GM21526 (cell line): ENCODE results near the gene TKTL1.

Source experiments
- ATAC-seq: cut with Tn5 transposase; IDR thresholded peaks from one replicate; pipeline ENCODE4 v1.9.1; 2021; ENCODE audit warnings: moderate library complexity; ENCODE audit not compliant: unreplicated experiment, low FRiP score

Gene TKTL1

GRCh38 chrX:154373340-154374306 is 78.0 kb downstream of the TKTL1 start:
- ATAC-seq: no peak

GRCh38 chrX:154374313-154375155 is 78.9 kb downstream of the TKTL1 start, which contains the start of gene FLNA:
Gene FLNA (minus strand): TSS chrX:154374634. CDS start chrX:154371245, 3,389 bp downstream.
- no peak for ATAC-seq

GRCh38 chrX:154375156-154375504 is 79.5 kb downstream of the TKTL1 start:
- ATAC-seq: no peak

GRCh38 chrX:154376774-154377173 is 81.2 kb downstream of the TKTL1 start:
- ATAC-seq: no peak

- peak; percentile 9 for ATAC-seq
Measured at GRCh38 chrX:154378059-154378798, 82.6 kb downstream of the TKTL1 start.

- peak; percentile 74 for ATAC-seq
Measured at GRCh38 chrX:154378799-154379568, 83.4 kb downstream of the TKTL1 start, which contains the start of gene EMD. Gene EMD (plus strand): TSS chrX:154379295. CDS start chrX:154379485, 190 bp downstream.

- peak; percentile 0 for ATAC-seq
Measured at GRCh38 chrX:154379569-154379951, 84.0 kb downstream of the TKTL1 start.
